GM12865 (cell line): Measurements from ENCODE around the gene BARX2.

Experiments
- DNase-seq: peaks from one replicate; pipeline ENCODE4 v3.0.0; 2010; ENCODE audit warnings: low read depth
- H3K4me3 ChIP-seq: 2 replicates; pipeline ENCODE4 v1.5.1; 2011; ENCODE audit warnings: mild to moderate bottlenecking, low read depth, low read length, control low read depth
- TF ChIP-seq, protein P1 (sequence below): IDR thresholded peaks from 2 replicates; pipeline ENCODE4 v1.5.1; 2011; ENCODE audit warnings: low read length, control low read depth, low read depth, inconsistent platforms; ENCODE audit not compliant: insufficient read depth; ENCODE audit errors: missing control alignments

Gene BARX2

DNA sequence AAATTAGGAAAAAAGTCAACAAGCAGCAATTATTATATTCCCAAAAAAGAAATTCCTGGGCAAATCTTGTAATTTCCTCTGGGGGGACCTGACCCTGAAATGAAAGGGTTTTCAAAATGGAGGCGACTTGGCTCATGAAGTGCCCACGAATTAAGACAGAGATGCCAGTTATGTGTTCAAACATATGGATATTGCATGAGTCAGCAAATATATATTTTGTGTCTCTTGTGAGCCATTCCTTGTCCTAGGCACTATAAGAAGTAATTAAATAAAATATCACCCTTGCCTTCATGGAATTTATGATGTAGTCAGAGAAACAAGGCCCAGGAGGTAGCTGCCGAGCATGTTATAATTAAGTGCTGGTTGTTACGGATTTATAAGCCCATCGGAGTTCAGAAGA lies 68.6 kb downstream of the BARX2 start:
- no peak for DNase-seq
- TF ChIP-seq, protein P1, sequence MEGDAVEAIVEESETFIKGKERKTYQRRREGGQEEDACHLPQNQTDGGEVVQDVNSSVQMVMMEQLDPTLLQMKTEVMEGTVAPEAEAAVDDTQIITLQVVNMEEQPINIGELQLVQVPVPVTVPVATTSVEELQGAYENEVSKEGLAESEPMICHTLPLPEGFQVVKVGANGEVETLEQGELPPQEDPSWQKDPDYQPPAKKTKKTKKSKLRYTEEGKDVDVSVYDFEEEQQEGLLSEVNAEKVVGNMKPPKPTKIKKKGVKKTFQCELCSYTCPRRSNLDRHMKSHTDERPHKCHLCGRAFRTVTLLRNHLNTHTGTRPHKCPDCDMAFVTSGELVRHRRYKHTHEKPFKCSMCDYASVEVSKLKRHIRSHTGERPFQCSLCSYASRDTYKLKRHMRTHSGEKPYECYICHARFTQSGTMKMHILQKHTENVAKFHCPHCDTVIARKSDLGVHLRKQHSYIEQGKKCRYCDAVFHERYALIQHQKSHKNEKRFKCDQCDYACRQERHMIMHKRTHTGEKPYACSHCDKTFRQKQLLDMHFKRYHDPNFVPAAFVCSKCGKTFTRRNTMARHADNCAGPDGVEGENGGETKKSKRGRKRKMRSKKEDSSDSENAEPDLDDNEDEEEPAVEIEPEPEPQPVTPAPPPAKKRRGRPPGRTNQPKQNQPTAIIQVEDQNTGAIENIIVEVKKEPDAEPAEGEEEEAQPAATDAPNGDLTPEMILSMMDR = no peak
- no peak overlapping the region for H3K4me3 ChIP-seq

DNA sequence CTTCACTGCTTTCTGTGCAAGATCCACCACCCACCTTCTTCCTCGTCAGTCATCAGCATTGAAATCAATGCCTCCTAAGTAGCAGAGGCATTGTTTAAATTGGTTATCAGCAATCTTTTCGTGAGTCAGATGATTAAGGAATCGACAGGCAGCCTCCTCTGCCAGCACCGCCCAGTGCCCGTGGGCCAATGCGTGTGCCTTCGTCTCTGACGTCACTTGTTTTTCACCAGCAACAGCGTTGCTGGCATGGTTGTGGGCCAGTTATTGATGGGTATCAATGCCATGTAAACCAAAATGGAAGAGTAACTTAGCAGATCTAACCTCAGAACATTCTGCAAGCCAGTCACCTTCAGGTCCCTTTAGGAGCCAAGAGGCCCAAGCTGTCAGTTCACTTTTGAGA lies 69.6 kb downstream of the BARX2 start:
- no peak overlapping the region for H3K4me3 ChIP-seq
- TF ChIP-seq, protein P1 = no peak
- DNase-seq = no peak

DNA sequence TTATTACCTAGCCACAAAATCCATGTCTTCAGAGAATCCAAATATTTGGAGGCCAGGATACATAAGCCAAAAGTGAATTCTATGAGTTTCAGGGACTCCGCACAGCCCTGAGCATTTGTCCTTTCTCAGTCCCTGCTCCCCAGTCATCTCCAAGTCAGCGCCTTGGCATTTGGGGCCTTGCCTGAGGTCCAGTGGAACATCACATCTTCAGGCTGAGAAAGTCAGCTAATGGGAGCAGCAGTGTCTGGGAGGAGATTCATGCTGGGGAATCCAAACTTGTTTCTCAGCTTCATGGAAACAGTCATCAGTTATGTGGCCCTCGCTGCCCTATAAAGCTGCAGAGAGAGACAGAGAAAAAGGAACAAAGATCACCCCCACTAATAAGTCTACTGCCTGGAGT lies 70.9 kb downstream of the BARX2 start:
- no peak for DNase-seq
- H3K4me3 ChIP-seq = no peak overlapping the region
- TF ChIP-seq, protein P1 = no peak

DNA sequence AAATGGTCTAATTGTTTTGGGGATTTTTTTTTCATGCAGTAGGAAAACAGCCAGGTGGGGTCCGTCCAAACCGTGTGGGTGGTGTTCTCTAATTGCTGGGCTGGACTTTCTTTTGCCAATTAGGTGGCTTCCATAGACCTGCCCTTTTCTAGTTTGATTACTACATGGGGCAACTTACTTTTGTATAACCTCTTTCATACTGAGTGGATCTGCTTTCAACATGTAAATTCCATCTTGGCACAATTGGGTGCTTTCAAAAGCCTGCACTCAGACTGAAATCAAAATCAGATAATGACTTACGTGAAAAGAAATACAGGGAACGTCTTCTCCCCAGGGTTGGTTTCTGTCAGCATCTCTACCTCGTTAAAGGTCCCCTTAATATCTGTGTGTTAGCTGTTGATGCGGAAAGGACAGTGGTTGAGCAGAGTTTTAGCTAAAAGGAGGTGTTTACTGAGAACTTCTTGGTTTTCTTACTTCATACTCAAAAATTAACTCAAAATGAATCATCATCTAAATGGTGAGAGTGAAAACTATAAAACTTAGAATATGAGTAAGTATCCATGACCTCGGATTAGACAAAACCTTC lies 72.1 kb downstream of the BARX2 start:
- H3K4me3 ChIP-seq = no peak overlapping the region
- TF ChIP-seq, protein P1 = no peak

DNA sequence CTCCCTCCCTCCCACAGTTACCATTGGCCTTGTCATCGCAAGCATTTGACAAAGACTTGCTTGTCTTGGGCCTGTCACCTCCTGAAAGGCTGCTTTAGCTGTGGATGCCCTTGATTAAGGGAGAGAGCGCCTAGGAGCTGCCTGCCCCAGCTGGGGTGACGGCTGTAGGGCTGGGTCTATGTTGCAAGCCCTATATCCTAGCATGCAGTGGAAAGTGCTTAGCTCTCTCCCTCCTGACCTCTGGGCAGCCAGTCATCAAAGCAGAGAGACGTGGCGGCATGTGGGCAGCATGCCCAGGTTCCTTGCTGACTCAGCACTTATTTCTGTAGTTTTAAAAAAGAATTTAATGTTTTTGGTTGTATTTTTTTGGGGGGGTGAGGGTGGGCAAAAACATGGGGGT lies 75.9 kb downstream of the BARX2 start:
- no peak for DNase-seq
- TF ChIP-seq, protein P1 = no peak
- H3K4me3 ChIP-seq = no peak overlapping the region

More for the DNA sequence above, 72.1 kb downstream of the BARX2 start:
- no peak for DNase-seq

DNA sequence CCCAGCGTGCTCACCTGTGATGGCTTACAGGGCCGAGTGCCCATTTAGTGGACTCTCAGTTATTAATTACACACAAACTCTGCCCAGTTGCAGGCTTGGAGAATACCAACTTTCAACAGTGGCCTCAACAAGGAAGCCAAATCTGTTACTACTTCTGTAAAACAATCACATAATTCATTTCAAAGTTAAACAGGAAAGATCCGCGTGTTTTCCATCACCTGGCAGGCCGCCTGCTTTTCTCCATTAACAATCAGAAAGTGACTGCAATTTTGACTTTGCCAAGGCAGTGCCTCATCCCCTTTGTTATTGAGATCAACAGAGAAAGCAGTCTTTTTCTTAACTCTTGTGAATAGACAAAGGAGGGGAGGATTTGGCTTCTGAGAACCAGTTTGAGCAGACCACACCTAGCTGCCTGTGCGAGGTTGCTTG lies 77.7 kb downstream of the BARX2 start:
- DNase-seq = no peak
- H3K4me3 ChIP-seq = no peak overlapping the region
- TF ChIP-seq, protein P1 = no peak

DNA sequence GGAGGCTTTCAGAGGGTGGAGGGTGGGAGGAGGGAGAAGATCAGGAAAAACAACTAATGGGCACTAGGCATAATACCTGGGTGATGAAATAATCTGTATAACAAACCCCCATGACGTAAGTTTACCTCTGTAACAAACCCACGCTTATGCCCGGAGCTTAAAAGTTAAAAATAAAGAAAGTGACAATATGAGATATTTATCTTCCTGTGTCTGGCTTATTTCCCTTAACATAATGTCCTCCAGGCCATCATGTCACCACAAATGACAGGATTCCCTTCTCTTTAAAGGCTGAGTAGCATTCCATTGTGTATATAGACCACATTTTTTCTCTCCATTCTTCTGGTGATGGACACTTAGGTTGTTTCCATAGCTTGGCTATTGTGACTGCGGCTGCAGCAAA lies 79.5 kb downstream of the BARX2 start:
- TF ChIP-seq, protein P1 = no peak
- no peak overlapping the region for H3K4me3 ChIP-seq
- no peak for DNase-seq
